Measurements from ENCODE around the gene KATNB1.
"Not testable (repeated sequence)": the region's sequence is repeated elsewhere in the genome, so short reads cannot be mapped to it uniquely, and the experiment has no call there.

KATNB1 gene

DNA sequence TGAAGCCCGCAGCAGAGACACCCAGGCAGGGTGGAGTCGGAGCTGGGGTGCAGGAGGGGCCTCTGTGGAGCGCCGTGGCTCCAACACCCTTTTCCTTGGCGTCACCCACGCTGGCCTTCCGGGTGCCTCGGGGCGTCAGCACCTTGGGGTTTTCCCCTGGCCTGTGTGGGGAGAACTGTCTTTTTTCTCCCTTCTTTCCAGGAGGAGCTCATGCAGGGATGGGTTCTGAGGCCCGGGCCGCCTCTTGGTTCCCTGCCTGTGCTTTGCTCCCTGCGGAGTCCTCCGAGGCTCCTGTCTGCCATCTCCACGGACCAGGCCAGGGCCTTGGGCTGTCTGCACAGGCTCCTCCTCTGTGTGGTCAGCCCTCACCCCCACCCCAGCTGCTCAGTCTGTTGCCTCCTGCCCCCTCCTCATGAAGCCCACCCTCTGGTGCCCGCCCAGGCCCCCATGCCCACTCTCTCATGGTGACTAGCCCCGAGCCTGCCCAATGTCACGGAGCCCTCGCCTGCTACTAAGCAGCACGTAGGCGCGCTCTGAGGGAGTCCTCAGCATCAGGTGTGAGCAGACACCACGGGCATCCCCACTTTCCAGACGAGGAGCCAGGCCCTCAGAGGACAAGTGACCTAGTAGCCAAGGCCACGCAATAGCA is 5.0 kb downstream of the KATNB1 start:
- DNase-seq (ENCODE audit: extremely low read depth, low read depth) = no peak
- TF ChIP-seq, protein P1, sequence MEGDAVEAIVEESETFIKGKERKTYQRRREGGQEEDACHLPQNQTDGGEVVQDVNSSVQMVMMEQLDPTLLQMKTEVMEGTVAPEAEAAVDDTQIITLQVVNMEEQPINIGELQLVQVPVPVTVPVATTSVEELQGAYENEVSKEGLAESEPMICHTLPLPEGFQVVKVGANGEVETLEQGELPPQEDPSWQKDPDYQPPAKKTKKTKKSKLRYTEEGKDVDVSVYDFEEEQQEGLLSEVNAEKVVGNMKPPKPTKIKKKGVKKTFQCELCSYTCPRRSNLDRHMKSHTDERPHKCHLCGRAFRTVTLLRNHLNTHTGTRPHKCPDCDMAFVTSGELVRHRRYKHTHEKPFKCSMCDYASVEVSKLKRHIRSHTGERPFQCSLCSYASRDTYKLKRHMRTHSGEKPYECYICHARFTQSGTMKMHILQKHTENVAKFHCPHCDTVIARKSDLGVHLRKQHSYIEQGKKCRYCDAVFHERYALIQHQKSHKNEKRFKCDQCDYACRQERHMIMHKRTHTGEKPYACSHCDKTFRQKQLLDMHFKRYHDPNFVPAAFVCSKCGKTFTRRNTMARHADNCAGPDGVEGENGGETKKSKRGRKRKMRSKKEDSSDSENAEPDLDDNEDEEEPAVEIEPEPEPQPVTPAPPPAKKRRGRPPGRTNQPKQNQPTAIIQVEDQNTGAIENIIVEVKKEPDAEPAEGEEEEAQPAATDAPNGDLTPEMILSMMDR (IDR thresholded peaks at IDR 0.05; ENCODE audit: low read depth, low read length) = no peak

DNA sequence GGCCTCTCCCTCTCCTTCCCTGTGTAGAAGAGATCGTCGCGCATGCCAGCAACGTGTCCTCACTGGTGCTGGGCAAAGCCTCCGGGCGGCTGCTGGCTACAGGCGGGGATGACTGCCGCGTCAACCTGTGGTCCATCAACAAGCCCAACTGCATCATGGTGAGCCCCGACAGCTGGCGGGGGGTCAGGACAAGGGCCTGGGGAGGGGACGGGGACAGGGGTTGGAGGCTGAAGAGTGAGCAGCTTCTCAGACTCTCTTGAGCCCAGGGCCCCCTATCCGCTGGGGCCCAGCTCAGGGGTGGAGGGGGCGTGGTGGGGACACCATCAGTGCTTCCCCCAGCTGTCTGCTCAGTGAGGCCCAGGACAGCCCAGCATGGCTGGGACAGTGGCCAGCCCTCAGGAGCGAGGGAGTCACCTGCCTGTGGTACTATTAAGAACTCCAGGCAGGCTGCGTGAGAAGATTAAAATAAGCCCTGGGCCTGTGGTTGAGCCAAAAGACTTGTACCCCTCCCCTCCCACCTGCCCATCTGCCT is 6.2 kb downstream of the KATNB1 start:
- TF ChIP-seq, protein P1 (IDR thresholded peaks at IDR 0.05; ENCODE audit: low read depth, low read length) = no peak
- no peak for DNase-seq (ENCODE audit: extremely low read depth, low read depth)

DNA sequence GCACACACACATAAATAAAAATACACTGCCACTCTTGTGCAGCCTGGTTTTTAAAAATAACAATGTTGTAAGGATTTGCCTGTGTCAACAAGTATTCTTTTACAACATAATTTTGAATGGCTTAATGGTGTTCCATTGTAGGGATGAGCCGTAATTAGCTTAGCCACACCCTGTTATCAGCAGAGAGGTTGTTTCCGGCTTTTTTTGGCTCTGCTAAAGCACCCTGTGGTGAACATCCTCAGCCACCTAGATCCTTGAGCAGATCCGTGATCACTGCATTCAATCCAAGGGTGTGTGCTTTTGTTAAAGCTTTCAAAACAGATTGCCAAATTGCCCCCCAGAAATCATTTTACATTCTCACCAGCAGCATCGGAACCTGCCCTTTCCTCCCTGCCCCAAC is 7.0 kb downstream of the KATNB1 start:
- no peak for DNase-seq (ENCODE audit: extremely low read depth, low read depth)
- TF ChIP-seq, protein P1 (IDR thresholded peaks at IDR 0.05; ENCODE audit: low read depth, low read length) = no peak

DNA sequence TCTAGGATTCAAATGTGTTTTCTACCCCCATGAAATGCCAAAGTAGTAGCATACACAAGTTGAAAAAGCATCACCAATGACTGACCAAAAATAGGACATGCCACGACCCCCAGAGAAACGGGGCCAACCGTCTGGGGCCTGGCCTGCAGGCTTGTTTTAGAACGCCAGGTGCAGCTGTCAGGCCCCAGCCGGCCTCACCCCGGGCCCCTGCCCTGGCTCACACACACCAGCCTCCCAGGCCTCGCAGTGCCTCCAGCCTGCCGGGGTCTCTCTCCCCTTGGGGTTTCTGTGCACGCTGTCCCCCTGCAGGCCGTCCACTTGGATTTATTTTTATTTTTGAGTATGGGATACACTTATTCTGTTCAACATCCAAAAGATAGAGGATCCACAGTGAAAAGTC is 7.9 kb downstream of the KATNB1 start:
- TF ChIP-seq, protein P1 (IDR thresholded peaks at IDR 0.05; ENCODE audit: low read depth, low read length) = no peak
- no peak for DNase-seq (ENCODE audit: extremely low read depth, low read depth)

DNA sequence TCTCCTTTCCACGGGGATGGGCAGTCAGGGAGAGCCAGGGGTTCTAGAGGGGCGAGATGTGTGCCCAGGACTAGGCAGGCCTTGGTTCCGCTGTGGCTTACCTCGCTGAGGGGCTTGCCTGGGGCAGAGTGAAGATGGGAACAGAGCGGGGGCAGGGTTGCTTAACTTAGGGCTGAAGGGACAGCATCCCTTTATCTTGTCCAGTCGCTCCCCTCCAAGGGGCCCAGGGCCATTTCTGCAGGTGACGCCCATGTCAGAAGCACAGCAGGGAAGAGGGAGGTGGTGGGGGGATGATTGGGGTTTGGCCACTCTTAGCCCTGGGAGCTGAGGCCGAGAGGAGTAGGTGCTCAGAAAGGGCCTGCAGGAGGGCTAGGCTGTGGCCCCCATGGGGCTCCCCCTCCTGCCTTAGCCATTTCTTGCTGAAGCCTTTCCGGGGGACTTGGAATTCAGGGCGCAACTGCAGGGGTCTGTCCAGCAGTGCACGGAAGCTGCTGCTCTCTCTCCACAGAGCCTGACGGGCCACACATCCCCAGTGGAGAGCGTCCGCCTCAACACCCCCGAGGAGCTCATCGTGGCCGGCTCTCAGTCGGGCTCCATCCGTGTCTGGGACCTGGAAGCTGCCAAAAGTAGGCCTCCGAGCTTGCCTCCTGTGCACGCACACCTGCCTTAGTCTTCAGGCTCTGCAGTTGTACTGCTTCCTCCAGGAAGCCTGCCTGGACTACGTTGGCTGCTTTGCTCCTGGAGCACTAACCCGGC is 8.5 kb downstream of the KATNB1 start:
- DNase-seq (ENCODE audit: extremely low read depth, low read depth) = no peak

DNA sequence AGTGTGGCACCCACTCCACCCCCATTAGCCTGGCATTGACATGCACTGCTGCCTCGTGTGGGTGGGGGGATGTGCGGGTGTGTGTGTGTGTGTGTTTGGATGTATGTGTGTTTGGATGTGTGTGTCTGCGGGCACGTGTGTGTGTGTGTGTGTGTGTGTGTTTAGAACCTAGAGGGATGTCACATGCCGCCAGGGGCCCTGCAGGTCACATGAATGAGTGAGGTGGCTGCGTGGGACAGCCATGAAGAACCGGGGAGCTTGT is 9.0 kb downstream of the KATNB1 start:
- DNase-seq (ENCODE audit: extremely low read depth, low read depth) = no peak
- TF ChIP-seq, protein P1 (IDR thresholded peaks at IDR 0.05; ENCODE audit: low read depth, low read length) = no peak

More for the DNA sequence above, 8.5 kb downstream of the KATNB1 start:
- TF ChIP-seq, protein P1 (IDR thresholded peaks at IDR 0.05; ENCODE audit: low read depth, low read length) = no peak

DNA sequence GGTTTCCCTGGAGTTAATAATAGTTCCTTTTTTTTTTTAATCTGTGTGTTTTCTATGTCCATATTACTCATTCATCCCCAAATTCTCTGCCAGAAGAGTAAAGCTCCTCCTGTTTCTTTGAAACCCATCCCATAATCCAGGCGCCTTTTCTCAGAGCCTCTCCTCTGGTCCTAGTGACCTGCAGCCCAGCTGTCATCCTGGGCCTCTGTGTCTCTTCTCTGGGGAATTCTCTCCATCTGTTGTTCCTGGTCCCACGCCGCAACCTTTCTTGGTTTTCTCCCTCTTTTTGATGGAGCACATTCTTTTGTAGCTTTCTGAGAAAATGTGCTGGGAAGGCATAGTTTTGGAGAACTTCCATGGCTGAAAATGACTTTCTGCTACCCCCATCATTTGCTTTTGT is 10.2 kb downstream of the KATNB1 start:
- TF ChIP-seq, protein P1 (IDR thresholded peaks at IDR 0.05; ENCODE audit: low read depth, low read length) = no peak
- DNase-seq (ENCODE audit: extremely low read depth, low read depth) = no peak

DNA sequence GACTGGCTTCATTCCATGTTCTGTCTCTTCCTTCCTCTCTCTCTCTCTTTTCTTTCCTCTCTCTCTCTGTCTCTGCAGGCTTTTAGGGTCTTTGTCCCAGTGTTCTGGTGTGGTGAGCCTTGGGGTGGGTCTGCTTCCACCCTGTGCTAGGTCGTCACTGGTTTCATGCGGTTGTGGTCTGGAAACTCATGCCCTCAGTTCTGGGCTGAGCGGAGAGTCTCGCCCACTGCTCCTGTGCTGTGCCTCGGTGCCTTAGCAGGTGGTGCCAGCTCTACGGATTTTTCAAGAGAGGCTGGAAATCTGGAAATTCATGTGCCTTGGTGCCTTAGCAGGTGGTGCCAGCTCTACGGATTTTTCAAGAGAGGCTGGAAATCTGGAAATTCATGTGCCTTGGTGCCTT is 10.7 kb downstream of the KATNB1 start:
- DNase-seq (ENCODE audit: extremely low read depth, low read depth) = not testable (repeated sequence)

All from AG09319 (cell line).